NCI-H1694 treated with DMSO at 0.1 percent for 48 hours (cell line): ENCODE measurements around the gene FYCO1.

Experiments
- DNase-seq: peaks from one replicate; lab custom pipeline; 2025; lab: John Stamatoyannopoulos, UW

FYCO1 gene

GRCh38 chr3:45915518-45916231 is 79.9 kb downstream of the FYCO1 start:
- DNase-seq = no peak

- no peak for DNase-seq
Measured at GRCh38 chr3:45915059-45915439, 80.6 kb downstream of the FYCO1 start.

- DNase-seq = no peak
Measured at GRCh38 chr3:45914362-45915058, 81.1 kb downstream of the FYCO1 start.

- DNase-seq = no peak
Measured at GRCh38 chr3:45912435-45912834, 83.2 kb downstream of the FYCO1 start.

GRCh38 chr3:45911511-45912226 is 84.0 kb downstream of the FYCO1 start:
- no peak for DNase-seq

GRCh38 chr3:45910892-45911291 is 84.7 kb downstream of the FYCO1 start:
- no peak for DNase-seq

GRCh38 chr3:45909542-45909941 is 86.1 kb downstream of the FYCO1 start:
- DNase-seq = no peak

GRCh38 chr3:45908761-45909160 is 86.9 kb downstream of the FYCO1 start:
- DNase-seq = no peak

- no peak for DNase-seq
Measured at GRCh38 chr3:45907769-45908705, 87.6 kb downstream of the FYCO1 start.

GRCh38 chr3:45906681-45907407 is 88.8 kb downstream of the FYCO1 start:
- DNase-seq = no peak

- no peak for DNase-seq
Measured at GRCh38 chr3:45905755-45906154, 89.9 kb downstream of the FYCO1 start.

GRCh38 chr3:45904931-45905330 is 90.7 kb downstream of the FYCO1 start:
- DNase-seq = no peak

GRCh38 chr3:45896956-45897355 is 98.7 kb downstream of the FYCO1 start:
- DNase-seq = no peak

- no peak for DNase-seq
Measured at GRCh38 chr3:45895686-45896468, 99.7 kb downstream of the FYCO1 start.

GRCh38 chr3:45894015-45894414 is 101.6 kb downstream of the FYCO1 start:
- no peak for DNase-seq

- DNase-seq = no peak
Measured at GRCh38 chr3:45892161-45892560, 103.5 kb downstream of the FYCO1 start.

- no peak for DNase-seq
Measured at GRCh38 chr3:45890405-45890804, 105.2 kb downstream of the FYCO1 start.

- DNase-seq = no peak
Measured at GRCh38 chr3:45889337-45889736, 106.3 kb downstream of the FYCO1 start.

GRCh38 chr3:45887759-45888511 is 107.7 kb downstream of the FYCO1 start:
- no peak for DNase-seq

- DNase-seq = no peak
Measured at GRCh38 chr3:45887285-45887684, 108.3 kb downstream of the FYCO1 start.
